IMR-90 (cell line): ENCODE data around the gene STX7. TPM values are rescaled to one million over a fixed set of nuclear protein-coding genes. Genes with fewer than 3 reads are reported as not detected.

Experiments
- ATAC-seq: fragments of 200-7000 bp; cut with Tn5 transposase; 2 replicates; pipeline ENCODE4 v1.9.1; 2020; ENCODE audit warnings: low read depth, mild to moderate bottlenecking, moderate library complexity
- BruUV-seq: library from RNA; stranded (reverse); fragments of 400-500 nt; replicated peaks from 2 replicates; lab custom pipeline; 2021; lab: Mats Ljungman, UMichigan
- CTCF ChIA-PET: fragments of 300-600 bp; formaldehyde crosslinking; extraction: SDS; loops from one replicate; lab custom pipeline; 2021; ENCODE audit warnings: antibody characterized with exemption; lab: Yijun Ruan, JAX
- POLR2A ChIA-PET: fragments of 300-600 bp; sonication (Branson Sonifier 250); formaldehyde crosslinking; loops from one replicate; lab custom pipeline; 2022; ENCODE audit warnings: antibody characterized with exemption; ENCODE audit not compliant: unreplicated experiment; lab: Charles Lee
- DNase-seq: peaks from one replicate; pipeline ENCODE4 v3.0.0; 2013
- H2AFZ ChIP-seq: replicated peaks from 2 replicates; pipeline ENCODE3; 2013; ENCODE audit warnings: low read length, mild to moderate bottlenecking; ENCODE audit not compliant: poor library complexity
- H2AK5ac ChIP-seq: 2 replicates; pipeline ENCODE4 v1.6.1; 2013; ENCODE audit warnings: low read depth, low read length, inconsistent platforms
- H2AK9ac ChIP-seq: replicated peaks from 2 replicates; pipeline ENCODE3; 2013; ENCODE audit warnings: mild to moderate bottlenecking, low read depth, low read length, moderate library complexity; ENCODE audit not compliant: poor library complexity
- H2BK120ac ChIP-seq: 2 replicates; pipeline ENCODE4 v1.6.1; 2013; ENCODE audit warnings: low read depth, low read length, inconsistent platforms
- H2BK15ac ChIP-seq: 3 replicates; pipeline ENCODE4 v1.6.1; 2013; ENCODE audit warnings: low read depth, low read length, inconsistent platforms
- H2BK20ac ChIP-seq: 2 replicates; pipeline ENCODE4 v1.6.1; 2013; ENCODE audit warnings: low read depth, mild to moderate bottlenecking, inconsistent platforms, low read length, moderate library complexity
- H2BK5ac ChIP-seq: 2 replicates; pipeline ENCODE4 v1.6.1; 2013; ENCODE audit warnings: mild to moderate bottlenecking, low read depth, low read length, inconsistent platforms; ENCODE audit not compliant: poor library complexity, severe bottlenecking
- H3K14ac ChIP-seq: replicated peaks from 2 replicates; pipeline ENCODE4 v1.6.1; 2013; ENCODE audit warnings: low read depth, low read length, inconsistent platforms
- H3K18ac ChIP-seq: 2 replicates; pipeline ENCODE4 v1.6.1; 2013; ENCODE audit warnings: low read depth, low read length, control low read depth
- H3K23ac ChIP-seq: 2 replicates; pipeline ENCODE4 v1.6.1; 2013; ENCODE audit warnings: low read depth, low read length, inconsistent platforms
- H3K27ac ChIP-seq: 2 replicates; pipeline ENCODE4 v1.5.1; 2013; ENCODE audit warnings: mild to moderate bottlenecking, control low read depth, low read length; ENCODE audit not compliant: insufficient read depth
- H3K27me3 ChIP-seq: 2 replicates; pipeline ENCODE4 v1.6.1; 2013; ENCODE audit warnings: low read length; ENCODE audit not compliant: control insufficient read depth, insufficient read depth
- H3K36me3 ChIP-seq: 2 replicates; pipeline ENCODE4 v1.6.1; 2013; ENCODE audit warnings: low read length, mixed read lengths; ENCODE audit not compliant: control insufficient read depth, insufficient read depth
- H3K4ac ChIP-seq: 2 replicates; pipeline ENCODE4 v1.6.1; 2013; ENCODE audit warnings: low read depth, low read length, inconsistent platforms
- H3K4me1 ChIP-seq: 2 replicates; pipeline ENCODE4 v1.6.1; 2013; ENCODE audit warnings: low read length, mixed read lengths; ENCODE audit not compliant: control insufficient read depth, insufficient read depth
- H3K4me2 ChIP-seq: 2 replicates; pipeline ENCODE4 v1.6.1; 2013; ENCODE audit warnings: low read depth, mild to moderate bottlenecking, control low read depth, low read length, moderate library complexity
- H3K4me3 ChIP-seq: 2 replicates; pipeline ENCODE4 v1.5.1; 2013; ENCODE audit warnings: low read depth, mild to moderate bottlenecking, control low read depth, low read length, moderate library complexity; ENCODE audit not compliant: insufficient read depth
- H3K56ac ChIP-seq: 2 replicates; pipeline ENCODE4 v1.6.1; 2013; ENCODE audit warnings: low read length, inconsistent platforms; ENCODE audit not compliant: insufficient read depth; ENCODE audit errors: extremely low read depth
- H3K79me1 ChIP-seq, 2 experiments: 2 replicates each; pipeline ENCODE4 v1.6.1; 2013; ENCODE audit warnings: low read length in 2 of 2, inconsistent platforms in 1 of 2, low read depth in 1 of 2
- H3K9ac ChIP-seq: 2 replicates; pipeline ENCODE4 v1.6.1; 2013; ENCODE audit warnings: low read depth, low read length, control low read depth
- H3K9me1 ChIP-seq: 2 replicates; pipeline ENCODE4 v1.6.1; 2013; ENCODE audit warnings: low read length, inconsistent platforms; ENCODE audit not compliant: insufficient read depth
- H3K9me3 ChIP-seq: 2 replicates; pipeline ENCODE4 v1.6.1; 2013; ENCODE audit warnings: low read length; ENCODE audit not compliant: control insufficient read depth, insufficient read depth
- H4K20me1 ChIP-seq: 2 replicates; pipeline ENCODE4 v1.6.1; 2013; ENCODE audit warnings: low read length, inconsistent platforms; ENCODE audit not compliant: insufficient read depth
- H4K5ac ChIP-seq: 2 replicates; pipeline ENCODE4 v1.6.1; 2013; ENCODE audit warnings: mild to moderate bottlenecking, low read depth, low read length, control low read depth
- H4K8ac ChIP-seq, 2 experiments: 2 replicates each; pipeline ENCODE4 v1.6.1; 2013; ENCODE audit warnings: low read depth in 2 of 2, low read length in 2 of 2, control low read depth in 1 of 2, inconsistent platforms in 1 of 2
- H4K91ac ChIP-seq: 2 replicates; pipeline ENCODE4 v1.6.1; 2013; ENCODE audit warnings: low read depth, low read length, inconsistent platforms; ENCODE audit not compliant: insufficient read depth
- BHLHE40 ChIP-seq: fragments of 150-350 bp; IDR thresholded peaks from 2 replicates; pipeline ENCODE4 v1.6.1; 2016; ENCODE audit warnings: mild to moderate bottlenecking, low read depth, low read length
- CTCF ChIP-seq: conservative IDR thresholded peaks from 2 replicates; pipeline ENCODE4 v1.5.1; 2012; ENCODE audit warnings: mild to moderate bottlenecking, low read depth, low read length, improper control_type of control experiment
- MAZ ChIP-seq: IDR thresholded peaks from 2 replicates; pipeline ENCODE4 v1.6.1; 2012; ENCODE audit warnings: low read depth, mild to moderate bottlenecking, low read length, improper control_type of control experiment, moderate library complexity, borderline replicate concordance
- POLR2A ChIP-seq: IDR thresholded peaks from 2 replicates; pipeline ENCODE4 v1.6.1; 2012; ENCODE audit warnings: mild to moderate bottlenecking, low read depth, low read length
- USF2 ChIP-seq: fragments of 150-350 bp; IDR thresholded peaks from 2 replicates; pipeline ENCODE4 v1.6.1; 2017; ENCODE audit warnings: mild to moderate bottlenecking, antibody characterized with exemption, low read length, low read depth
- dilution Hi-C: fragments of 300-500 bp; cut with HindIII; formaldehyde crosslinking; loops from one replicate; pipeline ENCODE4 v1.14.3; 2018; ENCODE audit warnings: low sequenced_read_pairs; ENCODE audit not compliant: unreplicated experiment
- in situ Hi-C: fragments of 300-500 bp; cut with MboI; formaldehyde crosslinking; loops from 3 replicates; pipeline ENCODE4 v1.14.3; 2019; ENCODE audit warnings: low sequenced_read_pairs, inconsistent platforms, mixed read lengths
- intact Hi-C: fragments of 100-400 bp; cut with micrococcal nuclease; formaldehyde crosslinking; loops from 2 replicates; pipeline ENCODE4 v1.10.0; 2022
- polyA plus RNA-seq, 3 experiments: library from polyadenylated mRNA; depleted of rRNA; stranded (reverse); fragments of >200 nt; gene quantifications; 2 replicates each; pipeline ENCODE4 v1.2.3, GENCODE V29; 2012; ENCODE audit warnings: low replicate concordance in 1 of 3
- total RNA-seq: library from RNA; depleted of rRNA; stranded (reverse); fragments of >200 nt; gene quantifications from 2 replicates; pipeline ENCODE4 v1.2.3, GENCODE V29; 2012

STX7 gene
- total and polyA plus RNA-seq, 2 of the 4 experiments (the other 2 are of a cell fraction), result 16.5 to 35.1 TPM

GRCh38 chr6:132481189-132481588 is 31.7 kb downstream of the STX7 start:
- CTCF ChIA-PET, result no interaction called here
- dilution Hi-C loops, result loop anchor here (25.0 kb wide), 1 partner anchor 194 kb away; no protein-coding TSS in a partner anchor

More at GRCh38 chr6:132481189-132481588, 31.7 kb downstream of the STX7 start:
- no peak overlapping the region for H2BK15ac ChIP-seq
- H4K8ac ChIP-seq, result no peak overlapping the region
- no peak overlapping the region for H3K14ac ChIP-seq
- no peak overlapping the region for H3K23ac ChIP-seq
- no peaks in the 10 kb centered on the region for H3K9me3 ChIP-seq
- H3K4me2 ChIP-seq, result no peak overlapping the region
- H2AFZ ChIP-seq, result no peak overlapping the region
- no peak for ATAC-seq
- no peak overlapping the region for H3K4me3 ChIP-seq
- no peak overlapping the region for H3K18ac ChIP-seq
- peaks cover 6% of the 10 kb centered on the region for H4K20me1 ChIP-seq
- no peak overlapping the region for H2BK20ac ChIP-seq
- no peaks in the 10 kb centered on the region for H3K27me3 ChIP-seq
- H3K27ac ChIP-seq, result no peak overlapping the region
- no peak overlapping the region for H2BK120ac ChIP-seq
- no peaks in the 10 kb centered on the region; the same call in 1 of the 2 replicates for H3K4me1 ChIP-seq
- no peak overlapping the region for H4K5ac ChIP-seq
- TF ChIP-seq CTCF (no peak), POLR2A (no peak), USF2 (no peak), MAZ (no peak), BHLHE40 (no peak)
- no peak overlapping the region for H3K9ac ChIP-seq
- H3K56ac ChIP-seq, result no peak overlapping the region
- H2BK5ac ChIP-seq, result no peak overlapping the region
- no TSS peak for BruUV-seq
- no peak overlapping the region for H3K4ac ChIP-seq
- intact Hi-C loops, result no loop called here
- no peaks in the 10 kb centered on the region for H3K36me3 ChIP-seq
- in situ Hi-C loops, result loop anchor here (5.0 to 25.0 kb wide), 4 partner anchors 176 to 794 kb away; no protein-coding TSS in a partner anchor
- H3K9me1 ChIP-seq, result no peaks in the 10 kb centered on the region; the same call in 1 of the 2 replicates
- POLR2A ChIA-PET, result no interaction called here
- no peak for DNase-seq
- H2AK9ac ChIP-seq, result no peak overlapping the region
- no peak overlapping the region for H2AK5ac ChIP-seq
- H3K79me1 ChIP-seq, result peaks cover 31 to 45% of the 10 kb centered on the region in 2 experiments
- no peak overlapping the region for H4K91ac ChIP-seq
